Stimulated activated CD8-positive, alpha-beta memory T cell treated with anti-CD3 and anti-CD28 coated beads, Interleukin-7, amount 100 ng/mL, for 4 hours (primary cell): ENCODE measurements around the gene CCDC85B.
"Not testable (repeated sequence)": the region's sequence is repeated elsewhere in the genome, so short reads cannot be mapped to it uniquely, and the experiment has no call there.

Source experiments
- DNase-seq, 2 donors: peaks; one replicate each; pipeline ENCODE4 v3.0.0-alpha.2; 2020; ENCODE audit warnings: low read depth in 2 of 2

Gene CCDC85B

GRCh38 chr11:65890324-65891218 is at the start of gene CCDC85B:
Gene CCDC85B (plus strand): TSS chr11:65890673. CDS start chr11:65890784, 111 bp downstream.
- peak; percentile 97 to 98 for DNase-seq

DNA sequence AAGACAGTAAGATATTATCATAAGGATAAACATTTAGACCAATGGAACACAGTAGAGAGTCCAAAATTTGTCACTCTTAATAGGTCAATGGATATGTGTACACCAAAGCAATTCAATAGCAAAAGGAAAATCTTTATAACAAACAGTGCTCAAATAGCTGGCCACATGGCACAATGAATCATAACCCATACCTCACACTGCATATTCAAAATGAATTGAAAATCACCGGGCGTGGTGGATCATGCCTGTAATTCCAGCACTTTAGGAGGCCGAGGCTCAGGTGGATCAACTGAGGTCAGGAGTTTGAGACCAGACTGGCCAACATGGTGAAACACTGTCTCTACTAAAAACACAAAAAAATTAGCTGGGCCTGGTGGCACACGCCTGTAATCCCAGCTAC is 48.3 kb upstream of the CCDC85B start:
- DNase-seq = no peak

GRCh38 chr11:65843811-65844210 is 46.7 kb upstream of the CCDC85B start:
- DNase-seq = no peak

DNA sequence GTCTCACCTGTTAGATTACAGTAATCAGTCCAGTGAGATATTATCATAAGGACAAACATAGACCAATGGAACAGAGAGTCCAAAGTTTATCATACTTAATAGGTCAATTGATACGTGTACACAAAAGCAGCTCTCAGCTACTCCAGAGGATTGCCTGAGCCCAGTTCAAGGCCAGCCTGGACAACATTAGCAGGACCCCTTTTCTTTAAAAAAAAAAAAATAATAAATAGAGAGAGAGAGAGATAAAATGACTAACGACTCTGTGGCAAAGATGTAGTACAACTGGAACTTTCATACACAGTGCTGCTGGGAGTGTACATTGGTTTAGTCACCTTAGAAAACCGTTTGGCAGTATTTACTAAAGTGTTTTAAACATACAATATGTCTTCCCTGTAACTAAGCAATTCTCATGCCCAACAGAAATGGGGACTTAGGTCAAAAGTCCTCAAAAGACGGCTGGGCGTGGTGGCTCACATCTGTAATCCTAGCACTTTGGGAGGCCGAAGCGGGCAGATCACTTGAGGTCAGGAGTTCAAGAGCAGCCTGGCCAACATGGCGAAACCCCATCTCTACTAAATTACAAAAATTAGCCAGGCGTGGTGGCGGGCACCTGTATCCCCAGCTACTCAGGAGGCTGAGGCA is 46.1 kb upstream of the CCDC85B start:
- no peak for DNase-seq

DNA sequence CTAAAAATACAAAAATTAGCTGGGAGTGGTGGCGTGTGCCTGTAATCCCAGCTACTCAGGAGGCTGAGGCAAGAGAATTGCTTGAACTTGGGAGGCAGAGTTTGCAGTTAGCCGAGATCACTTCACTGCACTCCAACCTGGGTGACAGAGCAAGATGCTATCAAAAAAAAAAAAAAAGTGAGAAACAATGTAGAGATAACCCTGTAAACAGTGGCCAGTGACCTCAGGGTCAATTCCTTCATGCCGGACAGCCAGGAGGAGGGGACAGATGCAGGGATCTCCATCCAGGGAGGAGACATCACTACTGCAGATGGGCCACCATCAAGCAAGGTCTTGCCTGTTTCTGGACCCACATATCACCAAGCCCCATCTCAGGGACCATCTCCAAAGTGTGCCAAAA is 42.7 kb upstream of the CCDC85B start:
- no peak for DNase-seq

DNA sequence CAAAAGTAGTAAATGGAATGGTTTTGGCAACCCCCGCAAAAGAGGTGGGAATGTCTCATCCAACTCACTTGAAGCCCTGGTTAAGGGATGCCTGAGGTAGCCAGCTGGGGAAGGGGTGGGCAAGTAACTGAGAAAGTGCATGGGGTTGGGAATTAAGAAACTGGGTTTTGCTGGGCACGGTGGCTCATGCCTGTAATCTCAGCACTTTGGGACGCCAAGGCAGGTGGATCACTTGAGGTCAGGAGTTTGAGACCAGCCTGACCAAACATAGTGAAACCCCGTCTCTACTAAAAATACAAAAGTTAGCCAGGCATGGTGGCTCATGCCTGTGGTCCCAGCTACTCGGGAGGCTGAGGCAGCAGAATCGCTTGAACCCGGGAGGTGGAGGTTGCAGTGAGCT is 41.8 kb upstream of the CCDC85B start:
- DNase-seq = not testable (repeated sequence)

- DNase-seq = no peak
Observed at GRCh38 chr11:65849366-65849765, 41.1 kb upstream of the CCDC85B start.

DNA sequence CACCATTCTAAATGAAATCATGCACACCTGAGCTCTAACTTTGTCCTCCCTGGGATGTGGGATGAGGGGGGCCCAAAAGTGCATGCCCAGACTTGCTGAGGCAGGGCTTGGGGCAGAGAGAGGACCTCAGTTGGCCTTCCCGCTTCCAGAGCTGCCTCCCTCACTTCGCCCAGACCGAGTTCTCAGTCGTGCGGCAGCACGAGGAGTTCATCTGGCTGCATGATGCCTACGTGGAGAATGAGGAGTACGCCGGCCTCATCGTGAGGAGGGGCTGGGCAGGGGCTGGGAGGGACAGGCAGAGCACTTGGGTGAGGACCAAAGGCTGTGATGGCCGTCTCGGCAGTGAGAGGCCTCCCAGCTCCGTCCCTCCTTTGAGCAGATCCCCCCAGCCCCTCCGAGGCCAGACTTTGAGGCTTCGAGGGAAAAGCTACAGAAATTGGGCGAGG is 40.7 kb upstream of the CCDC85B start:
- no peak for DNase-seq

GRCh38 chr11:65850217-65851082 is 40.0 kb upstream of the CCDC85B start:
- no peak for DNase-seq

- no peak for DNase-seq
Observed at GRCh38 chr11:65851083-65851579, 39.3 kb upstream of the CCDC85B start.

DNA sequence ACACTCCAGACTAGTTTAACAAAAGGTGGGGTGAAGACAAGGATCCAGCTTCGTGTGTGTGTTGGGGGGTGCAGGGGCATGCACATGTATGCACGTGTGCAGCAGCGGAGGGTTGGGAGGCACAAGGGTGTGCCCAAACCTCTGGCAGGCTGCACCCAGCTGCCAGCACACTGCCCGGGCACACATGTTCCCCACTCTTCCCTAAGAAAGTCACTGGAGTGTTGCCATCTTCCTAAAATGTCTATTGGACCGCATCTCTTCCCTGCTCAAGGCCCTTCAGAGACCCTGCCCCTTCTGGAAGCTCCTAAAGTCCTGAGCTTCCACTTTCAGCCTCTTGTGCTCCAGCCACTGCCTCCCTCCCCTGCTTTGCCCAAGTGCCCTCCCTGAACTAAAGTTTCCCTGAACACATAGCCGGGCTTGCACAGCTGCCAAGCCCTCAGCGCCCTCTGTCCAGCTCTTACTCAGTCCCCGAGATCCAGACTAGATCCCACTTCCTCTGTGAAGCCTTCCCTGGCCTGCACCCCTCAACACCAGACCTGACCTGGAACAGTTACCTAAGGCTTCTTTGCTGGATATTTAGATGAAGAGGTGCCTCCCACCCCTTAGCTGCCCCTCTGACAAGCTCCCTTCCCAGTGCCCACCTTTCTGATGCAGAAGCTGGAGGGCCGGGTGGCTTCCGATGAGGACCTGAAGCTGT is 38.5 kb upstream of the CCDC85B start:
- DNase-seq = no peak

GRCh38 chr11:65852508-65853245 is 37.8 kb upstream of the CCDC85B start:
- DNase-seq = no peak

GRCh38 chr11:65853246-65853979 is 37.1 kb upstream of the CCDC85B start:
- no peak for DNase-seq

GRCh38 chr11:65854161-65854592 is 36.3 kb upstream of the CCDC85B start:
- DNase-seq = no peak

DNA sequence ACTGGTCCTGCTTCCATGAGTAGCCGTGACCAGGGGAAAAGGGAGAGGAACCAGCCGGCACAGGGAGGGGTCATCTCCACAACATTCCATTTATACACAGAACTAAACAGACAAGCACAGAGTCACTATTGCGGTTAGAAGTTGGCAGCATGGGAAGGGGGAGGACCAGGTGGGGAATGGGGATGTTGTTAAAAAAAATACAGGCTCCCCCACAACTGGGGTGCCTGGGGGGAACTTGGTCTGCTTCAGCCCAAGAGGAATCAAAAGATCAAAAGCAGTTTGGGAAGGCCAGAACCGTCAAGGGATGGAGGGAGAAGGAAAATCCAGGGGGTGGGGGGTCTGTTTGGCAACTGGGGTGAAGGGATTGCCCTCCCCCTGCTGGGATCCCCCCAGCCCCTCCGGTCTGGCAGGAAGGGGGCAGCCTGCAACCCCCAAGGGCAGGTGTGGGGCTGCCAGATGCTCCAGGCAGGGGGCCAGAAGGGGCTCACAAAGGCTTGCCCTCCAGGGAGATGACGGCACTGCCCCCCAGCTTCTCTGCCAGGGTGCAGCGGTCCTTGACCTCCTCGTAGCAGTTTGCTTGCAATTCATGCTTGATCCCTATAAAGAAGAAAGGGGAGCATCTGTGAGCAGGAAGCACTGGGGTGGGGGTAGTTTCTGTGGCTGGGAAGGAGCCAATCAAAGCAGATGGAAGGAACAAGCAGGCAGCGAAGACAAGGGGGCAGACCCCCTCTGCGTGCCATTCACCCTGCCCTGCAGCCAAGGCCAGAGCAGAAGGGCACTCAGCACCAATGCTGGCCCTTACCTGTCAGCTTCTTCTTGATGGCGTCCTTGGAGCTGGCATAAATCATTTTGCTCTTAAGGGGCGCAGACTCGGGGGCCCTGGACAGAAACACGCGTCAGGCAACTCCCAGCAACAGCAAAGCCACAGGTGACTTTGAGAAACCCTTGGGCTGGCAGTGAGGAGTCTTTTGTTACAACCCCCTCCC is 35.3 kb upstream of the CCDC85B start:
- DNase-seq = no peak

- no peak for DNase-seq
Observed at GRCh38 chr11:65855927-65856363, 34.5 kb upstream of the CCDC85B start.

DNA sequence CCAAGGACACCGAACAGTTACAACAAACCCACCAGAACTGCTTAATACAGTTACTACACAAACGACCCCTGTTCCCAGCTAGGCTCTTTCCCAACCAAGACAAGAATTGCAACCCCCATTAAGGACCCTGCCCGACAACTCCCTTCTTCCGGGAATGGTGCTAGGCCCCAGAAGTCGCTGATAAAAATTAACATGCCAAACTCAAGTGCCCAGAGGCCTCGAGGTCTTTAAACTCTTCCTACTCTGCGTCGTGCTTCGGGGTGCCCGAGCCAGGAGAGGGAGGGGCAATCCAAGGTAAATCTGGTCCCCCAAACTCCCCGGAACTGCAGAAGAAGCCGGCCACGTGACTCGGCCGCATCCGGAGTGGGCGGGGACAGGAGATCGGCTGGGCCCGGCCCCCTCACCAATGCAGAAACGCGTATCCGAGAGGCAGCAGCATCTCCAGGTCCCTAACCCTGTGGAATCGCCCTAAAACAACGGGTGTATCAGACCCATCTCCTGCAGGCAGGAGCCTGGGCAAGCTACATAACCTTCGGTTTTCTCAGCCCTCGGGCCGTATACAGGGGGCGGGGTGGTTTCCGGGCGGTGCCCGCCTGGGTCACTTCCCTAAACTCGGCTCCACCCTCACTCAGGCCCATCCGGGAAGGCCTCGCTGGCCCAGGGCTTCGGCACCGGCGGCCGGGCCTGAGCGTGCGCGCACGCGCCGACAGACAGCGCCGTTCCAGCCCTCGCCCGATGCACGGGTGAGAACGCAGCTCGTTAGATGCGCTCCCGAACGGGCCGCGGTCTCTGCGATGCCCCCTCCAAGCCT is 33.6 kb upstream of the CCDC85B start:
- peak; percentile 72 to 81 for DNase-seq

- peak in 1 of 2 donors; percentile 61 for DNase-seq
Observed at GRCh38 chr11:65857500-65857852, 33.0 kb upstream of the CCDC85B start.
